ENCODE results near the gene STUM.

GRCh38 chr1:226574044-226574443 lies 25.5 kb downstream of the STUM start:
- TF ChIP-seq CTCF (IDR thresholded peaks at IDR 0.05) (no peak), POLR2A (IDR thresholded peaks at IDR 0.05) (no peak)

All from right lobe of liver (tissue), 4 donors.